Liver (tissue), 9 donors: ENCODE measurements around the gene PLA2G4D. TPM values are rescaled to one million over a fixed set of nuclear protein-coding genes. Genes with fewer than 3 reads are reported as not detected.

Experiments
- DNase-seq: peaks from one replicate; pipeline ENCODE4 v3.0.0-alpha.2; 2017; ENCODE audit warnings: low spot score
- H3K27ac ChIP-seq, 2 donors: one replicate each; pipeline ENCODE4 v1.7.0; 2013; ENCODE audit warnings: inconsistent platforms in 2 of 2, low read length in 2 of 2, control low read depth in 1 of 2, low read depth in 1 of 2, mild to moderate bottlenecking in 1 of 2
- H3K27me3 ChIP-seq, 4 donors: one replicate each; pipeline versions ENCODE4 v1.6.1 to v1.7.0; 2013; ENCODE audit warnings: low read length in 3 of 4, inconsistent platforms in 1 of 4, mild to moderate bottlenecking in 1 of 4, moderate library complexity in 1 of 4; ENCODE audit not compliant: control insufficient read depth in 4 of 4, insufficient read depth in 4 of 4
- H3K36me3 ChIP-seq, 4 donors: one replicate each; pipeline versions ENCODE4 v1.6.1 to v1.7.0; 2013; ENCODE audit warnings: low read length in 3 of 4, mild to moderate bottlenecking in 3 of 4, low read depth in 1 of 4, moderate library complexity in 1 of 4; ENCODE audit not compliant: control insufficient read depth in 4 of 4, insufficient read depth in 3 of 4
- H3K4me1 ChIP-seq, 4 donors: one replicate each; pipeline versions ENCODE4 v1.6.1 to v1.7.0; 2013; ENCODE audit warnings: low read length in 3 of 4, mild to moderate bottlenecking in 3 of 4, moderate library complexity in 1 of 4; ENCODE audit not compliant: control insufficient read depth in 4 of 4, insufficient read depth in 4 of 4
- H3K4me3 ChIP-seq, 3 donors: one replicate each; pipeline versions ENCODE4 v1.6.1 to v1.7.0; 2013; ENCODE audit warnings: low read length in 3 of 3, control low read depth in 1 of 3, low read depth in 1 of 3, mild to moderate bottlenecking in 1 of 3
- H3K9ac ChIP-seq, 2 donors: one replicate each; pipeline ENCODE4 v1.7.0; 2013; ENCODE audit warnings: low read length in 2 of 2, mild to moderate bottlenecking in 2 of 2, moderate library complexity in 2 of 2, control low read depth in 1 of 2, low read depth in 1 of 2
- H3K9me3 ChIP-seq, 4 donors: one replicate each; pipeline versions ENCODE4 v1.6.1 to v1.7.0; 2013; ENCODE audit warnings: low read length in 3 of 4; ENCODE audit not compliant: control insufficient read depth in 4 of 4
- ATF3 ChIP-seq: IDR thresholded peaks from 2 replicates; pipeline ENCODE4 v1.6.1; 2016; ENCODE audit warnings: antibody characterized with exemption
- CTCF ChIP-seq: fragments of 150-350 bp; IDR thresholded peaks from 2 replicates; pipeline ENCODE4 v1.5.1; 2017; ENCODE audit warnings: improper control_type of control experiment, low read depth, low read length; ENCODE audit not compliant: missing input control
- EGR1 ChIP-seq, 2 donors: IDR thresholded peaks; 2 replicates each; pipeline ENCODE4 v1.6.1; 2016 to 2018; ENCODE audit warnings: antibody characterized with exemption in 2 of 2, low read depth in 2 of 2
- FOXA1 ChIP-seq: IDR thresholded peaks from 2 replicates; pipeline ENCODE4 v1.6.1; 2016; ENCODE audit warnings: antibody characterized with exemption
- FOXA2 ChIP-seq: IDR thresholded peaks from 2 replicates; pipeline ENCODE4 v1.6.1; 2016; ENCODE audit warnings: antibody characterized with exemption
- GABPA ChIP-seq, 2 donors: IDR thresholded peaks in 1 of 2; conservative IDR thresholded peaks in 1 of 2; 2 replicates each; pipeline ENCODE4 v1.6.1; 2016; ENCODE audit warnings: antibody characterized with exemption in 2 of 2, mild to moderate bottlenecking in 1 of 2, moderate library complexity in 1 of 2
- HNF4A ChIP-seq, 2 donors: conservative IDR thresholded peaks; 2 replicates each; pipeline ENCODE4 v1.6.1; 2016; ENCODE audit warnings: antibody characterized with exemption in 2 of 2, mild to moderate bottlenecking in 2 of 2
- HNF4G ChIP-seq: IDR thresholded peaks from 2 replicates; pipeline ENCODE4 v1.6.1; 2016; ENCODE audit warnings: antibody characterized with exemption
- JUND ChIP-seq, 2 donors: IDR thresholded peaks; 2 replicates each; pipeline ENCODE4 v1.6.1; 2016; ENCODE audit warnings: antibody characterized with exemption in 2 of 2
- NR2F2 ChIP-seq: IDR thresholded peaks from 2 replicates; pipeline ENCODE4 v1.6.1; 2016; ENCODE audit warnings: antibody characterized with exemption
- RAD21 ChIP-seq, 2 donors: IDR thresholded peaks; 2 replicates each; pipeline ENCODE4 v1.6.1; 2016; ENCODE audit warnings: antibody characterized with exemption in 2 of 2, mild to moderate bottlenecking in 2 of 2
- RXRA ChIP-seq, 2 donors: IDR thresholded peaks; 2 replicates each; pipeline ENCODE4 v1.6.1; 2017 to 2018; ENCODE audit warnings: antibody characterized with exemption in 2 of 2, mild to moderate bottlenecking in 1 of 2
- SP1 ChIP-seq: IDR thresholded peaks from 2 replicates; pipeline ENCODE4 v1.6.1; 2018; ENCODE audit warnings: antibody characterized with exemption, mild to moderate bottlenecking
- TAF1 ChIP-seq: conservative IDR thresholded peaks from 2 replicates; pipeline ENCODE4 v1.6.1; 2016; ENCODE audit warnings: antibody characterized with exemption, mild to moderate bottlenecking
- YY1 ChIP-seq: IDR thresholded peaks from 2 replicates; pipeline ENCODE4 v1.6.1; 2016; ENCODE audit warnings: antibody characterized with exemption, mild to moderate bottlenecking
- ZBTB33 ChIP-seq: IDR thresholded peaks from 2 replicates; pipeline ENCODE4 v1.6.1; 2016; ENCODE audit warnings: antibody characterized with exemption
- WGBS: extraction: QIAGEN DNeasy Blood & Tissue Kit; methylation state at CpG from one replicate; pipeline ENCODE4 v1.1.7; 2013; 5-methylcytosine and 5-hydroxymethylcytosine counted together
- polyA plus RNA-seq, 2 donors: library from polyadenylated mRNA; stranded (reverse) in 1 of 2; unstranded in 1 of 2; fragments of 200-250 nt in 1 of 2; fragments of >200 nt in 1 of 2; fragmentation: Nextera tagmentation in 1 of 2; extraction: Ambion mirVana in 1 of 2; gene quantifications; one replicate each; pipeline versions ENCODE4 v1.2.1 to v1.2.3, GENCODE V29; 2013 to 2015
- total RNA-seq, 2 donors: library from RNA; depleted of rRNA; stranded (reverse); fragments of >200 nt; gene quantifications; one replicate each; pipeline ENCODE4 v1.2.3, GENCODE V29; 2014
- TF ChIP-seq, protein P1 (sequence below): IDR thresholded peaks from 2 replicates; pipeline ENCODE4 v1.6.1; 2016; ENCODE audit warnings: antibody characterized with exemption, mild to moderate bottlenecking
- donor health status: healthy.
- donor health status: healthy.
- donor health status: healthy.
- donor health status: healthy.
- donor health status: healthy.

The PLA2G4D gene
- total and polyA plus RNA-seq, 4 donors: not detected

- H3K36me3 ChIP-seq: no peaks in the 10 kb centered on the region
- H3K27me3 ChIP-seq: peaks cover 0 to 3% (median 0%) of the 10 kb centered on the region in 4 donors
- no peak overlapping the region for H3K4me3 ChIP-seq
- TF ChIP-seq, protein P1, sequence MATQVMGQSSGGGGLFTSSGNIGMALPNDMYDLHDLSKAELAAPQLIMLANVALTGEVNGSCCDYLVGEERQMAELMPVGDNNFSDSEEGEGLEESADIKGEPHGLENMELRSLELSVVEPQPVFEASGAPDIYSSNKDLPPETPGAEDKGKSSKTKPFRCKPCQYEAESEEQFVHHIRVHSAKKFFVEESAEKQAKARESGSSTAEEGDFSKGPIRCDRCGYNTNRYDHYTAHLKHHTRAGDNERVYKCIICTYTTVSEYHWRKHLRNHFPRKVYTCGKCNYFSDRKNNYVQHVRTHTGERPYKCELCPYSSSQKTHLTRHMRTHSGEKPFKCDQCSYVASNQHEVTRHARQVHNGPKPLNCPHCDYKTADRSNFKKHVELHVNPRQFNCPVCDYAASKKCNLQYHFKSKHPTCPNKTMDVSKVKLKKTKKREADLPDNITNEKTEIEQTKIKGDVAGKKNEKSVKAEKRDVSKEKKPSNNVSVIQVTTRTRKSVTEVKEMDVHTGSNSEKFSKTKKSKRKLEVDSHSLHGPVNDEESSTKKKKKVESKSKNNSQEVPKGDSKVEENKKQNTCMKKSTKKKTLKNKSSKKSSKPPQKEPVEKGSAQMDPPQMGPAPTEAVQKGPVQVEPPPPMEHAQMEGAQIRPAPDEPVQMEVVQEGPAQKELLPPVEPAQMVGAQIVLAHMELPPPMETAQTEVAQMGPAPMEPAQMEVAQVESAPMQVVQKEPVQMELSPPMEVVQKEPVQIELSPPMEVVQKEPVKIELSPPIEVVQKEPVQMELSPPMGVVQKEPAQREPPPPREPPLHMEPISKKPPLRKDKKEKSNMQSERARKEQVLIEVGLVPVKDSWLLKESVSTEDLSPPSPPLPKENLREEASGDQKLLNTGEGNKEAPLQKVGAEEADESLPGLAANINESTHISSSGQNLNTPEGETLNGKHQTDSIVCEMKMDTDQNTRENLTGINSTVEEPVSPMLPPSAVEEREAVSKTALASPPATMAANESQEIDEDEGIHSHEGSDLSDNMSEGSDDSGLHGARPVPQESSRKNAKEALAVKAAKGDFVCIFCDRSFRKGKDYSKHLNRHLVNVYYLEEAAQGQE: no peak
- TF ChIP-seq TAF1: no peak
- TF ChIP-seq ZBTB33: no peak
- TF ChIP-seq NR2F2: no peak
- TF ChIP-seq SP1: no peak
- TF ChIP-seq RAD21 (IDR thresholded peaks at IDR 0.05): no peak
- TF ChIP-seq YY1: no peak
- no peak for TF ChIP-seq HNF4A (conservative IDR thresholded peaks at IDR 0.05)
- no peak for TF ChIP-seq ATF3
- TF ChIP-seq FOXA1: no peak
- no peak for TF ChIP-seq EGR1 (IDR thresholded peaks at IDR 0.05; ENCODE audit: low read depth in 2 of 2)
- TF ChIP-seq FOXA2: no peak
- WGBS: 93% methylated on average over 13 of the region's 13 CpGs
- no peak overlapping the region for H3K9ac ChIP-seq
- no peak for DNase-seq
- no peaks in the 10 kb centered on the region for H3K9me3 ChIP-seq
- no peak overlapping the region for H3K27ac ChIP-seq
- H3K4me1 ChIP-seq: peaks cover 0 to 5% (median 0%) of the 10 kb centered on the region in 4 donors
Observed at GRCh38 chr15:42087460-42087859, 6.9 kb downstream of the PLA2G4D start.

- Histone ChIP-seq H3K27me3 (peaks cover 0 to 3% (median 0%) of the 10 kb centered on the region in 4 donors), H3K9ac (no peak overlapping the region), H3K4me1 (peaks cover 0 to 5% (median 0%) of the 10 kb centered on the region in 4 donors), H3K36me3 (no peaks in the 10 kb centered on the region), H3K9me3 (no peaks in the 10 kb centered on the region), H3K4me3 (no peak overlapping the region), H3K27ac (no peak overlapping the region)
- DNase-seq: no peak
- TF ChIP-seq SP1 (no peak), RXRA (IDR thresholded peaks at IDR 0.05) (no peak)
- 86% methylated on average over 3 of the region's 3 CpGs for WGBS
Observed at GRCh38 chr15:42085721-42086120, 8.6 kb downstream of the PLA2G4D start.

DNA sequence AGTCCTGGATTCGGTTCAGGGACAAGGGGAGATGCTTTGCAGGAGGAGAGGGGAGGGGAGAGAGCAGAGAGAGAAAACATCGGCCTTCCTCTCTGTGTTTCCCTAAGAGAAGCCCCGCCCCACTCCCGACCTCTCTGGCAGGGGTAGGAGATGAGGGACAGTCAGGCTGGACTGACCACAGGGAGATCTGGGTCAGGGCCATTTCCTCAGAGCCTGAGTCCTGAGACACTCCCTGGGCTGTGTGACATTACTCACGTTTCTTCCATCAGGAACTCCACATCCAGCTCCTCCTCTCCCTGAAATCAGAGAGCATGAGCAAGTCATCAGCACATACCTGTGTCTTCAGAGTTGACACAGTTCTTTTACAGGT lies 9.1 kb downstream of the PLA2G4D start:
- H3K4me1 ChIP-seq: peaks cover 0 to 5% (median 0%) of the 10 kb centered on the region in 4 donors
- no peak overlapping the region for H3K27ac ChIP-seq
- peaks cover 0 to 3% (median 0%) of the 10 kb centered on the region in 4 donors for H3K27me3 ChIP-seq
- H3K9ac ChIP-seq: no peak overlapping the region
- H3K9me3 ChIP-seq: no peaks in the 10 kb centered on the region
- no peaks in the 10 kb centered on the region for H3K36me3 ChIP-seq
- DNase-seq: no peak
- 54% methylated on average over 5 of the region's 5 CpGs for WGBS
- H3K4me3 ChIP-seq: no peak overlapping the region
- no peak for TF ChIP-seq FOXA1
- no peak for TF ChIP-seq EGR1 (IDR thresholded peaks at IDR 0.05; ENCODE audit: low read depth in 2 of 2)
- TF ChIP-seq, protein P1: no peak
- TF ChIP-seq YY1: no peak
- no peak for TF ChIP-seq SP1
- no peak for TF ChIP-seq HNF4A (conservative IDR thresholded peaks at IDR 0.05)
- no peak for TF ChIP-seq FOXA2
- no peak for TF ChIP-seq HNF4G
- TF ChIP-seq ATF3: no peak
- TF ChIP-seq CTCF: no peak
- TF ChIP-seq GABPA (IDR thresholded peaks at IDR 0.05 in 1 of 2, conservative IDR thresholded peaks at IDR 0.05 in 1 of 2): no peak
- no peak for TF ChIP-seq JUND (IDR thresholded peaks at IDR 0.05)
